Measurements from ENCODE around the gene NDRG2.
"Not testable (repeated sequence)": the region's sequence is repeated elsewhere in the genome, so short reads cannot be mapped to it uniquely, and the experiment has no call there.

NDRG2 gene

DNA sequence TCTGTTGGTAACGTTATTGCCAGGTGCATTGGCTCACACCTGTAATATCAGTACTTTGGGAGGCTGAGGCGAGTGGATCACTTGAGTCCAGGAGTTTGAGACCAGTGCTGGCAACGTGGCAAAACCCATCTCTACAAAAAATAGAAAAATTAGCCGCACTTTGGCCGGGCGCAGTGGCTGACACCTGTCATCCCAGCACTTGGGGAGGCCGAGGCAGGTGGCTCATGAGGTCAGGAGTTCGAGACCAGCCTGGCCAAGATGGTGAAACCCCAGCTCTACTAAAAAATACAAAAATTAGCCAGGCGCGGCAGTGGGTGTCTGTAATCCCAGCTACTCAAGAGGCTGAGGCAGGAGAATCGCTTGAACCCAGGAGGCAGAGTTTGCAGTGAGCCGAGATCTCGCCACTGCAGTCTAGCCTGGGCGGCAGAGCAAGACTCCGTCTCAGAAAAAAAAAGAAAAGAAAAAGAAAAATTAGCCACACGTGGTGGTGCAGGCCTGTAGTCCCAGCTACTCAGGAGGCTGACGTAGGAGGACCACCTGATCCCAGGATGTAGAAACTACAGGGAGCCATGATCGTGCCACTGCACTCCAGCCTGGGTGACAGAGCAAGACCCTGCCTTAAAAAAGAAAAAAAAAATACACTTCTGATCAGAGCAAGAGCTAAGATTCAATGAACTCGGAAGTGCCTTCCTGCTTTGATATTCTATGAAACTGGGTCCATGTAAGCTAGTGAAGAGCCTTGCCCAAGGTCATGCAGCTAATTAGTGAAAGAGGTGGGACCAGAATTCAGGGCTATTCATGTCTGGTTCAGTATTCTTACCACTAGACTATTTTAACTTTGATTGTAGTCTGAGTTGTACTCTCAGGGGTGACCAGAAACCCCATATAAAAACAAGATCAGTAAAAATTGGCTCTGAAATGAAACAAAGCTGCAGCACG is 28.6 kb upstream of the NDRG2 start:
- no peaks in the 10 kb centered on the region for H3K36me3 ChIP-seq (ENCODE audit: control insufficient read depth, insufficient read depth, low read length)
- H3K9ac ChIP-seq (ENCODE audit: low read length), result no peak overlapping the region
- no peaks in the 10 kb centered on the region for H3K9me3 ChIP-seq (ENCODE audit: control insufficient read depth, low read length)

DNA sequence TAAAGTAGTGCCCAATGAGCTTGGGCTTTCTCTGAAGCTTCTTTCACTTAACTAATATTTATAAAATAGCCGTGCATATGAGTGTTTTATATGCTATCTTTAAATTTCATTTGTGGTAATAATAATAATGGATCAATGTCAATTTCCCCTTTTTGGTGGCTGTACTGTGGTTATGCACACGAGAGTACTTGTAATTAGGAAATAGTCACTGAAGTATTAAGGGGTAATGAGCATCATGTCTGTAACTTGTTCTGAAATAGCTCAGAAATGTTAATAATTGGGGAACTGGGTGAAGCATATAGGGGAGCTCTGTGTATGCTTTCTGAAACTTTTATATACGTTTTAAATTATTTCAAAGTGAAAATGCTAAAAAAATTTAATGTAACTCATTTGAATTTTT is 25.7 kb upstream of the NDRG2 start:
- H3K36me3 ChIP-seq (ENCODE audit: control insufficient read depth, insufficient read depth, low read length), result no peaks in the 10 kb centered on the region
- H3K9ac ChIP-seq (ENCODE audit: low read length), result no peak overlapping the region
- no peaks in the 10 kb centered on the region for H3K9me3 ChIP-seq (ENCODE audit: control insufficient read depth, low read length)
- H3K4me1 ChIP-seq (ENCODE audit: control insufficient read depth, insufficient read depth, low read length), result peaks cover 33% of the 10 kb centered on the region
- H3K27me3 ChIP-seq (ENCODE audit: control insufficient read depth, insufficient read depth, low read length), result no peaks in the 10 kb centered on the region
- no peak overlapping the region for H3K4me3 ChIP-seq (ENCODE audit: low read length)

More for the DNA sequence above, 28.6 kb upstream of the NDRG2 start:
- Histone ChIP-seq H3K4me3 (ENCODE audit: low read length) (no peak overlapping the region), H3K4me1 (ENCODE audit: control insufficient read depth, insufficient read depth, low read length) (peaks cover 33% of the 10 kb centered on the region), H3K27me3 (ENCODE audit: control insufficient read depth, insufficient read depth, low read length) (no peaks in the 10 kb centered on the region)

DNA sequence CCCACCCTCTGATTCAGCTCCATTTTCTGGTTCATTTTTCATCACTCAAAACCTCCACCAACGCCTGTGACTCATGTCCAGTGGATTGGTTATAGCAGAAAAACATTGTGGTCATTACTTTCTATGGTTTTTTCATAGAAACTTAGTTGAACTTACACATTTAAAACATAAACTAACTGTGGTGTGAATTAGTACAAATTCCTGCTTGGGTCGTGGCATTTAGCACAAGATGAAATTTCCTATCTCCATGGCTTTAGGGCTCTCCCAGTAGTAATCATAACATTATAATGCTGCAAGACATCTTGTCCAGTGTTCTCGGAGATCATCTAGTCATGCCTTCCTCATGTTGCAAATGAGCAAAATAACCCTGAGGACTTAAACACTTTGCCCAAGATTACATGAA is 24.4 kb upstream of the NDRG2 start:
- Histone ChIP-seq H3K4me3 (ENCODE audit: low read length) (no peak overlapping the region), H3K9ac (ENCODE audit: low read length) (no peak overlapping the region), H3K27me3 (ENCODE audit: control insufficient read depth, insufficient read depth, low read length) (no peaks in the 10 kb centered on the region), H3K4me1 (ENCODE audit: control insufficient read depth, insufficient read depth, low read length) (peaks cover 23% of the 10 kb centered on the region), H3K9me3 (ENCODE audit: control insufficient read depth, low read length) (no peaks in the 10 kb centered on the region), H3K36me3 (ENCODE audit: control insufficient read depth, insufficient read depth, low read length) (no peaks in the 10 kb centered on the region)

DNA sequence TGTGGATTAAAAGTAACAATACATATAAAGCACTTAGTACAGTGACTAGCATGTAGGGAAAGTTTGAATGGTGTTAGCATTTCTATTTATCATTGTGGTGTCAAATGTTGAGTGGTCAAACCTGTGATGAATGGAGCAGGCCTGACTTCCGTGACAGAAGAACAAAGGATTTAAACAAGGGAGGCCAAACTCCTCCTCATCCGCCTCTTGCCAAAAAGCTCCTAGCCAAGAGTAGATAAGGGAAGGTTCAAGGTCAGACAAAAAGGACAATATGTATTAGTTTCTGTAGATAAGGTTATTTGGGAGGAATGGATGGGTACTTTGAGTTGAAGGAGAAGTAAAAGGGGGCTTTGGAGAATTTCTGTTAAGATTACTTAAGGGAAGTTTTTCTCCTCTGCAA is 23.8 kb upstream of the NDRG2 start:
- no peaks in the 10 kb centered on the region for H3K9me3 ChIP-seq (ENCODE audit: control insufficient read depth, low read length)
- peaks cover 17% of the 10 kb centered on the region for H3K4me1 ChIP-seq (ENCODE audit: control insufficient read depth, insufficient read depth, low read length)
- H3K4me3 ChIP-seq (ENCODE audit: low read length), result no peak overlapping the region
- no peaks in the 10 kb centered on the region for H3K27me3 ChIP-seq (ENCODE audit: control insufficient read depth, insufficient read depth, low read length)
- no peaks in the 10 kb centered on the region for H3K36me3 ChIP-seq (ENCODE audit: control insufficient read depth, insufficient read depth, low read length)
- no peak overlapping the region for H3K9ac ChIP-seq (ENCODE audit: low read length)

DNA sequence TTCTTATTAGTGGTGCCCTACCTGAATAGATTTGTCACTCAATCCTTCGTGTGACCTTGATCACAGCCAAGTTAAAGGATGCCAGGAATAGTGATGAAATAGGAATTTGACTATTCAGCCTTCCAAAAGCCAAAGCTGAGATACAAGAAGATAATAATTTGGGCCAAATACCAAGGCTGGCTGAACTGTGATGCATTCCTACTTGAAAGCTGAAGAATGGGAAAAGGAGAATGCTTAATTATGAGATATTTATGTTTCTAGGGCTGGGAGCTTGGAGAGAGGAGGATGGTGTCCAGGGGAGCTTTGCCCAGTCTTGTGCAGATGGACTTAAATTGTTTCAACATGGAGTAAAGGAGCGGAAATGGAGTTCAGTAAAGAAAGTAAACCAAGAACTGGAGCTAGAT is 22.5 kb upstream of the NDRG2 start:
- no peak overlapping the region for H3K4me3 ChIP-seq (ENCODE audit: low read length)
- H3K9ac ChIP-seq (ENCODE audit: low read length), result no peak overlapping the region
- H3K4me1 ChIP-seq (ENCODE audit: control insufficient read depth, insufficient read depth, low read length), result peaks cover 21% of the 10 kb centered on the region
- no peaks in the 10 kb centered on the region for H3K36me3 ChIP-seq (ENCODE audit: control insufficient read depth, insufficient read depth, low read length)
- no peaks in the 10 kb centered on the region for H3K9me3 ChIP-seq (ENCODE audit: control insufficient read depth, low read length)
- H3K27me3 ChIP-seq (ENCODE audit: control insufficient read depth, insufficient read depth, low read length), result no peaks in the 10 kb centered on the region

DNA sequence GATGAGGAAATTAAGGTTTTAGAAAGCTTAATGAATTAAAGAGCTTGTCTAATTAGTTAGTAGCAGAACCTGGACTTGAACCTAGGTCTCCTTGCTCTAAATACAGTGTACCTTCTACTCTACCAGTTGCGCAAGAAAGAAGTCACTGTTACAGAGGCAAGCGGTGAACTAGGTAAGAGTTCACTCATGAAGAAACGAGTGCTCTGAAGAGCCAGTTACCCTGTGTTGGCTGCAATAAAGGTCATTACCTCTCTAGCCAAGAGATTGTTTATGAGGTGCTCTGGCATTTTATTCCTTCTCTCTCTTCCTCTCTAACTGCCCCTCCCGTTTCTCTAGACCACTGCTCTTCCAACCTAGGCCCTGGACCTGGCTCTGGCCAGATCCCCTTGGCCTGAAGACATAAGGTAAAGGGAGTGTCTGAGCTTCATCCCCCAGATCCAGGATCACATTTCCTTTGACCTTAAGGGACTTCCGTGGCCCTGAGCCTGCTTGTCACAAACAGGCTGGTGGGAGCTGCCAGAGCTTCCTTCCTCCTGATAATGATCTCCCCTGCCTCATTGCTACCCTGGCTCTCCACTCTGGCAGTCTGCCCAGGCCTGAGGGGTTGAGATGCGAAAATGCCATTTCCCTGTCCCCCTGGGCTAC is 19.2 kb upstream of the NDRG2 start:
- Histone ChIP-seq H3K27me3 (ENCODE audit: control insufficient read depth, insufficient read depth, low read length) (no peaks in the 10 kb centered on the region), H3K9ac (ENCODE audit: low read length) (no peak overlapping the region), H3K4me1 (ENCODE audit: control insufficient read depth, insufficient read depth, low read length) (peaks cover 29% of the 10 kb centered on the region), H3K4me3 (ENCODE audit: low read length) (no peak overlapping the region), H3K36me3 (ENCODE audit: control insufficient read depth, insufficient read depth, low read length) (no peaks in the 10 kb centered on the region), H3K9me3 (ENCODE audit: control insufficient read depth, low read length) (no peaks in the 10 kb centered on the region)

DNA sequence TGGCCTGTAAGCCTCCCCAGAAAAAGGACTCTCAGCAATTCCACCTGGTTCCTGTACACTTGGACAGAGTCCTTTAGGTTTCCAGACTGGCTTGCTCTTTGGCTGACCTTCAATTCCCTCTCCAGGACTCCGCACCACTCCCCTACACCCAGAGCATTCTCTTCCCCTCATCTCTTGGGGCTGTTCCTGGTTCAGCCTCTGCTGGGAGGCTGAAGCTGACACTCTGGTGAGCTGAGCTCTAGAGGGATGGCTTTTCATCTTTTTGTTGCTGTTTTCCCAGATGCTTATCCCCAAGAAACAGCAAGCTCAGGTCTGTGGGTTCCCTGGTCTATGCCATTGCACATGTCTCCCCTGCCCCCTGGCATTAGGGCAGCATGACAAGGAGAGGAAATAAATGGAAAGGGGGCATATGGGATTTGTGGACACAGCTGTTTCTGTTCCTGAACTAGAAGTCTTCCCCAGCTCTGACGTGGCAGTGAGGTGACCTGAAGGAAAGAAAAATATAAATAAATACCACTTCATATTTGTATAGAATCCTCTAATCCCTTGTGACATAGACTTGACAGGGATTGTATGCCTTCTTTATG is 18.6 kb upstream of the NDRG2 start:
- H3K4me1 ChIP-seq (ENCODE audit: control insufficient read depth, insufficient read depth, low read length), result peaks cover 32% of the 10 kb centered on the region
- no peaks in the 10 kb centered on the region for H3K27me3 ChIP-seq (ENCODE audit: control insufficient read depth, insufficient read depth, low read length)
- no peak overlapping the region for H3K4me3 ChIP-seq (ENCODE audit: low read length)
- H3K9me3 ChIP-seq (ENCODE audit: control insufficient read depth, low read length), result no peaks in the 10 kb centered on the region
- H3K9ac ChIP-seq (ENCODE audit: low read length), result no peak overlapping the region
- H3K36me3 ChIP-seq (ENCODE audit: control insufficient read depth, insufficient read depth, low read length), result no peaks in the 10 kb centered on the region

DNA sequence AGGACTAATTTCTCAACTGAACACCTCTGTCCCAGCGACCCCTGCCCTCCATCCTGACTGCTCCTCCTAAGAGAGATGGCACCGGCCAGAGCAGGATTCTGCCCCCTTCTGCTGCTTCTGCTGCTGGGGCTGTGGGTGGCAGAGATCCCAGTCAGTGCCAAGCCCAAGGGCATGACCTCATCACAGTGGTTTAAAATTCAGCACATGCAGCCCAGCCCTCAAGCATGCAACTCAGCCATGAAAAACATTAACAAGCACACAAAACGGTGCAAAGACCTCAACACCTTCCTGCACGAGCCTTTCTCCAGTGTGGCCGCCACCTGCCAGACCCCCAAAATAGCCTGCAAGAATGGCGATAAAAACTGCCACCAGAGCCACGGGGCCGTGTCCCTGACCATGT is 18.1 kb upstream of the NDRG2 start:
- no peak overlapping the region for H3K4me3 ChIP-seq (ENCODE audit: low read length)
- no peaks in the 10 kb centered on the region for H3K36me3 ChIP-seq (ENCODE audit: control insufficient read depth, insufficient read depth, low read length)
- no peaks in the 10 kb centered on the region for H3K27me3 ChIP-seq (ENCODE audit: control insufficient read depth, insufficient read depth, low read length)
- H3K9ac ChIP-seq (ENCODE audit: low read length), result no peak overlapping the region
- peaks cover 29% of the 10 kb centered on the region for H3K4me1 ChIP-seq (ENCODE audit: control insufficient read depth, insufficient read depth, low read length)
- H3K9me3 ChIP-seq (ENCODE audit: control insufficient read depth, low read length), result no peaks in the 10 kb centered on the region

DNA sequence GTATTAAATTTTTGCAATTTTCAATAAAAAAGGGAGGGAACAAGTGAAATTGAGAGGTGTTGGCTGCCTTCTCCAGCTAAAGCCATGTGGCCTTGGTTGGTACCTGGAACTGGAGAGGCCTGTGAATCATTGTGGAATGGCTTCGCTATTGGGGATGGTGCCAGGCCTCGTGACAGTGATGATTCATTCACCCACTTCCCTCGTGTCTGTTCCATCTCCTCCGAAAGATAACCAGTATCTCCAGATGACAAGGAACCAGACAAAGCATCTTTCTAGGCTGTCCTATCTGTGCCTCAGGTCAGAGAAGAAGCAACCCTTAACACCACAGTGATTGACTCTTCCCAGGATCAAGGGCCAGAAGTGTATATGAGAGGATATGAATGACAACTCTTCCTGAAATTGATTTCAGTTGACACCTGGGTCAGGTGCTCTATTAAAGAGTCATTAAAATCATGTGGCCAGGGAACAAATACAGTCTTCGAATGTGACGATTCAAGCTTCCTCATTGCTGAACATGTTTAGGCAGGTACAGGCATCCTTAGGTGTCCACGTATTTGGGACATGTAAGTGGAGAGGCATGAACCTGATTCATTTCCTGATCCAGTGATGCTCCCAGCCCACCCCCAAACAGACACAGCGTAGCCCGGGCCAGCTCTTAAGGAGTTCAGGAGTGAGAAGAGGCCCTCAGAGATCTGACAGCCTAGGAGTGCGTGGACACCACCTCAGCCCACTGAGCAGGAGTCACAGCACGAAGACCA is 17.0 kb upstream of the NDRG2 start, which contains the start of gene RNASE7:
Gene RNASE7, plus strand, starts transcription at position 687 of the 758 bp plus-strand sequence. CDS start 631 bp downstream, outside the sequence.
- no peaks in the 10 kb centered on the region for H3K9me3 ChIP-seq (ENCODE audit: control insufficient read depth, low read length)
- no peaks in the 10 kb centered on the region for H3K27me3 ChIP-seq (ENCODE audit: control insufficient read depth, insufficient read depth, low read length)
- no peak within 1 kb of the TSS for H3K9ac ChIP-seq (ENCODE audit: low read length)
- H3K4me1 ChIP-seq (ENCODE audit: control insufficient read depth, insufficient read depth, low read length), result peaks cover 24% of the 10 kb centered on the region
- H3K36me3 ChIP-seq (ENCODE audit: control insufficient read depth, insufficient read depth, low read length), result no peaks in the 10 kb centered on the region
- H3K4me3 ChIP-seq (ENCODE audit: low read length), result no peak within 1 kb of the TSS

DNA sequence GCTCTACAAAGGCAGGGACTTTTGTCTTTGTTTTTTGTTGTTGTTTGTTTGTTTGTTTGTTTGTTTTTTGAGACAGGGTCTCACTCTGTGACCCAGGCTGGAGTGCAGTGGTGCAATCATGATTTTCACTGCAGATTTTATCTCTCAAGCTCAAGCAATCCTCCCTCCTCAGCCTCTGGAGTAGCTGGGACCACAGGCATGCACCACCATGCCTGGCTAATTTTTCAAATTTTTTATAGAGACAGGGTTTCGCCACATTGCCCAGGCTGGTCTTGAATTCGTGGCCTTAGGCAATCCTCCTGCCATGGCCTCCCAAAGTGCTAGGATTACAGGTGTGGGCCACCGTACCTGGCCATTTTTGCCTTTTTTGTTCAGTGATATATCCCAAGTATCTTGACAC is 16.1 kb upstream of the NDRG2 start:
- peaks cover 24% of the 10 kb centered on the region for H3K4me1 ChIP-seq (ENCODE audit: control insufficient read depth, insufficient read depth, low read length)
- H3K36me3 ChIP-seq (ENCODE audit: control insufficient read depth, insufficient read depth, low read length), result not testable (repeated sequence)

DNA sequence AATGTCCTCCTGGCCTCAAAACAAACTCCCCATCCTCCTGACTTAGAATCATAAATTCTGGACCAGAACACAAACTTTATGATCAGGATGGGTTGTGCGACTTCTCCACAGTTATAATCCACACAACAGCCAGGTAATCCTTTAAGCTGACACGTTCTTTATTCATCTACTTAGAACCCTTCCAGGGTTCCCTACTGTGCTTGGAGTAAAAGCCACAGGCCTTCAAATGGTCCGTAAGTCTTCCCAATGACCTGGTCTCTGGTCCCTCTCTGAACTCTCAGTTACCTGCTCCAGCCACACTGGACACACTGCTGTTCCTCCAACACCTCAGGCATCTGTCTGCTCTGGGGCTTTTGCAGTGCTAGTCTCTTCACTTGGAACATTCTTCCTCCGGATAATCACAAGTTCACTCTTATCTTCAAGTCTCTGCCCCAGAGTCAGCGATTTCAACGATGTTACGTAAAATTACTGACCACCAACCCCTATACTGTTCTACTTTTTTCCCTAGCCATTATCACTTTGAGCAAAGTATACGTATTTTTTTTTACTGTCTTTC is 15.6 kb upstream of the NDRG2 start:
- no peaks in the 10 kb centered on the region for H3K27me3 ChIP-seq (ENCODE audit: control insufficient read depth, insufficient read depth, low read length)
- H3K4me3 ChIP-seq (ENCODE audit: low read length), result no peak overlapping the region
- H3K36me3 ChIP-seq (ENCODE audit: control insufficient read depth, insufficient read depth, low read length), result no peaks in the 10 kb centered on the region
- peaks cover 24% of the 10 kb centered on the region for H3K4me1 ChIP-seq (ENCODE audit: control insufficient read depth, insufficient read depth, low read length)
- no peak overlapping the region for H3K9ac ChIP-seq (ENCODE audit: low read length)
- H3K9me3 ChIP-seq (ENCODE audit: control insufficient read depth, low read length), result no peaks in the 10 kb centered on the region

More for the DNA sequence above, 16.1 kb upstream of the NDRG2 start:
- H3K4me3 ChIP-seq (ENCODE audit: low read length); H3K9me3 ChIP-seq (ENCODE audit: control insufficient read depth, low read length); H3K27me3 ChIP-seq (ENCODE audit: control insufficient read depth, insufficient read depth, low read length); H3K9ac ChIP-seq (ENCODE audit: low read length): not testable (repeated sequence)
